Measurements from ENCODE around the gene APBB2.

GRCh38 chr4:40888933-40889332 lies 325.4 kb downstream of the APBB2 start:
- TF ChIP-seq MAX (IDR thresholded peaks at IDR 0.05) (no peak), CTCF (IDR thresholded peaks at IDR 0.05; ENCODE audit: low read depth, low read length, missing input control) (no peak), YY1 (IDR thresholded peaks at IDR 0.05) (no peak), RXRA (IDR thresholded peaks at IDR 0.05) (no peak), TAF1 (conservative IDR thresholded peaks at IDR 0.05) (no peak), FOXA2 (IDR thresholded peaks at IDR 0.05) (no peak), REST (IDR thresholded peaks at IDR 0.05) (no peak), NR2F2 (IDR thresholded peaks at IDR 0.05) (no peak), ZBTB33 (IDR thresholded peaks at IDR 0.05) (no peak), GABPA (IDR thresholded peaks at IDR 0.05 in 1 of 2, conservative IDR thresholded peaks at IDR 0.05 in 1 of 2) (no peak), SP1 (IDR thresholded peaks at IDR 0.05) (no peak)

Data from liver (tissue), 3 donors.